ENCODE results near the gene ABCC9. TPM values are rescaled to one million over a fixed set of nuclear protein-coding genes. Genes with fewer than 3 reads are reported as not detected.

ABCC9 gene
- 1.2 and 6.8 TPM in 2 replicates for total RNA-seq

GRCh38 chr12:21940549-21941505 lies at the start of gene ABCC9:
Gene ABCC9 (minus strand): TSS chr12:21941426. CDS start chr12:21936674, 4,752 bp downstream.

GRCh38 chr12:21774358-21775132 lies 166.7 kb downstream of the ABCC9 start, which contains the start of gene KCNJ8:
Gene KCNJ8 (minus strand): TSS chr12:21774706. CDS start chr12:21773616, 1,090 bp downstream.

Other genes with a start within 250 kb of the ABCC9 start
- gene KCNJ8, start 166.7 kb downstream of the ABCC9 start, total RNA-seq = 1.8 and 6.2 TPM in 2 replicates
- 18.4 and 36.4 TPM in 2 replicates for gene CMAS, start 104.8 kb upstream of the ABCC9 start, total RNA-seq